Putamen (tissue), 1 donor: Measurements from ENCODE around the gene SEPTIN2.
A peak's percentile ranks its signal among the peaks of the same experiment; 100 is the strongest.
"Not testable (repeated sequence)": the region's sequence is repeated elsewhere in the genome, so short reads cannot be mapped to it uniquely, and the experiment has no call there.

Experiments
- DNase-seq: peaks from one replicate; pipeline ENCODE4 v3.0.0-alpha.2; 2016; ENCODE audit warnings: low spot score

The SEPTIN2 gene

DNA sequence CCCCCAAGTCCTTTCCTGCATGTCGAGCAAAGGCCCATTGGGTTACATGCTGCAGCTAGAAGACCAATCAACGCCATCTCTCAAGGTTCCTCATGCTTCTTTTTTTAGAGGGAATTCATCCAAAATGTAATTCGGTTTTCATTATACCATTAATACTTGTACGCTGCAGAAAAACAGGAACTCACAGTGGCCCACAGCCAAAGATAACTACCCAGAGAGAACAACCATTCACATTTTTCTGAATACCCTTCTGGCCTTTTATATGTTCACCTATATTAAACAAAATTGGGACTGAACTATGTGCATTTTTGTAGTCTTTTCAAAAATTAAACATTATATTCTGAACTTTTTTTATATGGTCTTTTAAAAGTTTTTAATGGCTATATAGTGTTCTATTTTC is 66.1 kb downstream of the SEPTIN2 start:
- DNase-seq: no peak

DNA sequence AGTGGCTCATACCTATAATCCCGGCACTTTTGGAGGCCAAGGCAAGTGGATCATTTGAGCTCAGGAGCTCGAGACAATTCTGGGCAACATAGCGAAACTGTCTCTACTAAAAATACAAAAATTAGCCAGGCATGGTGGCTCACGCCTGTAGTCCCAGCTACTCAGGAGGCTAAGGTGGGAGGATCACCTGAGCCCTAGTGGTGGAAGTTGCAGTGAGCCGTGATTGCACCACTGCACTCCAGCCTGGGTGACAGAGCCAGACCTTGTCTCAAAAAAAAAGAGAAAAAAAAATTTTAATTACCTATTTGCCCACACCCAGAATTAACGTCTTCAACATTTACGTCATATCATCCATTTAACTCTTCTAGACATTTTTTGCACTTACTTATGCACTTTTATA is 69.7 kb downstream of the SEPTIN2 start:
- DNase-seq: not testable (repeated sequence)

DNA sequence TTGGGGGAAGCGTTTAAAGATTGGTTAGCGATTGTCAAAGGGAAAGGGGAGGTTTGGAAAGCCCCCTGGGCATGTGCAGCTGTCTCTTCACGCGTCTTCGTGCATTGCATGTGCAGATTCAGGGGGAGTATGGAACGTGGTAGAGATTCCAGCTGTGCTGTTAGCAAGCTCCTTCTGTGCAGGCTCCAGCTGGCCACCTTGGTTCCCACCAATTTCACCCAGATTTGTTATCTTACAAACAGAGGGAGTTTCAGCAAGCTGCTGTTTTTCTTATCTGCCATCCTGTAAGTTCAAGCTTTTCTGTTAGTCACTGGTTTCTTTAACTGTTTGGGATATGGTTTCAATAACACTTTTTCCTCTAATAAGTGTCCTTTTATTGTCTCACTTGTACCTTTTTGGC is 70.8 kb downstream of the SEPTIN2 start:
- no peak for DNase-seq

DNA sequence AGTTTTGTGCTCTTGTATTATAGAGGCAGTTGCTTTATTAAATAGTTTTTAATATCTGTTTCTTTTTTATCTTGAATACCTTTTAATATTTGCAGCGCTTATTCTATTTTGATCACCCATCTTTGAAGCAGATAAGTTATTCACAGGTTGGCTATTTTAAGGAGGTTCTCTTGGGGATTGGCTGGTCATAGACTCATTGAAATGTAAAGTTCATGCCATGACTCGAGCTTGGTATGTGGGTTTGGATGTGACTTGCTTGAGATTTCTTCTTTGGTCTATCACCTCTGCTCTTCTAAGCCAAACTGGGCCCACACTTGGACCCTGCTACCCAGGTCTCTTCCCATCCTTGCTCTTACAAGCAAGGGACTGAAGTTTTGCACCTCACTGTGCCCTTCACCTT is 74.0 kb downstream of the SEPTIN2 start:
- DNase-seq: no peak

DNA sequence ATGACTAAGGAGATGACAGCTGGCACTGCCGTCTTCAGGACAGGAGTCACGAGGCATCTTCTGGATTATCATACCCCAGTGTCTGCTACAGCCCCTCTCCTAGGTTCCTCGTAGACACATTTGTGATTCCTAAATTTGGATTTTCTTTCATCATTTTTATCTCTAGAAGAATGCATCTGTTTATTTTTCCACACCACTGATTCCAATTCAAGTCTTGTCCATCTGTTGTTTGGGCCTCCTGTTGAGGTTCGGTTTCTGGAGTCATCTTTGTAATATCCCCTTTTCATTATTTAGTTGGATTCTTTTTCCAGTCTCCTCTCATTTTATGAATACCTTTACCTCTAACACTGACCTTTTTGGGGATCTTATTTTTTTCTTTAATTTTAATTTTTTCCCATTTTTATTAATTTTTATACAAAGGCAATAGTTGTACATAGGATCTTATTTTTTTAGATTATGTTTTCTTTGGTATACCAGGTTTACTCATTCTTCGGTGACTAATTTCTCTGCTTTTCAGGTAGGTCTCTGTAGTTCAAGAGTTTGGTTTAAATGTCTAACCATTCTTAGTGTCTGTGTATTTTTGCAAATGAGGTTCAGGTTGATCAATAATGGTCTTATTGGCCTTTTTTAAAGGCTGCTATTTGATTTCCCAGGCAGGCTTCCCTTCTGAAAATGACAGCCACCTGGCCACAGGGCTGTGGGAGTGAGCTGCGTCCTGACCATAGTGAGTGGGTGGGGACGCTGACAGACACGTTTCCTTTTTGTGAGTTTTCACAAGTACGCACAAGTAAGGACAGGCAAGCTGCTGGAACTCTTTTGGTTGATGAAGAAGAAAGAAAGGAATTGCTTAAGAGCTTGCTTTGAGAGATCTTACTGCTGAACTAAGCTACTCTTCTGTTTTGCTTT is 74.8 kb downstream of the SEPTIN2 start:
- DNase-seq: no peak

DNA sequence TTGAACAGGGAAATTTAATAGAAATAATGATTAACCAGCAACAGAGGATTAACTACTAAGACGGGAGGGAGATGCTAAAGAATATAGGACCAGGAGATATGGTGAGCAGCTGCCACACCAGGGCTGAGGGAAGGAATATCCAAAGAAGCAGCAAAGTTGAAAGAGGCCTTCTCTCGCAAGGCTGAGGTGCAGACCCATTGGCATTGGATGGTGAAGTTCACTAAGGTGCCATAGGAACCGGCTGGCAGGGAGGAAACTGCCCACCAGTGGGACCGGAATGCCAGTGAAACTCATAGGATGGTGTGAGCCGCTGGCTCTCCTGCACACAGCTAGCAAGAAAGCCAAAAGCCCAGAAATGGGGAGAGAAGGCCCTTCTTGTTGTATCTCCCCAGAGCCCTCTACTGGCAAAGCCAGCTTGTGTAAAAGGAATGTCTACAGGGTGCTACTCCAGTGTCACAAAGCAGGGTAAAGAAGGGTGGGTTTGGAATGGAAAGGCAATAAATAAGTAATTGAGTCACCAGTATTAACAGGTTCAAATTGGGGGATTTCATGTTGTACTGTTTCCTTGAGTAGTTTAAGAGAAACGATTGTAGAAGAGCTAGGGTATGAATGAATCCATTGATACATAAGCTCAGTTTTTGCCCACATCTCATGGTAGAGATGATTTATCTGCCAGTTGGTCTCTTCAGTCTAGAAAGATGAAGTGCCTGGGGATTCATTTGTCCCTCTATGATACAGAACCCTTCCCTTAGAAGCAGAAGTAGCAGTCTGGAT is 76.4 kb downstream of the SEPTIN2 start:
- DNase-seq: peak; percentile 54

DNA sequence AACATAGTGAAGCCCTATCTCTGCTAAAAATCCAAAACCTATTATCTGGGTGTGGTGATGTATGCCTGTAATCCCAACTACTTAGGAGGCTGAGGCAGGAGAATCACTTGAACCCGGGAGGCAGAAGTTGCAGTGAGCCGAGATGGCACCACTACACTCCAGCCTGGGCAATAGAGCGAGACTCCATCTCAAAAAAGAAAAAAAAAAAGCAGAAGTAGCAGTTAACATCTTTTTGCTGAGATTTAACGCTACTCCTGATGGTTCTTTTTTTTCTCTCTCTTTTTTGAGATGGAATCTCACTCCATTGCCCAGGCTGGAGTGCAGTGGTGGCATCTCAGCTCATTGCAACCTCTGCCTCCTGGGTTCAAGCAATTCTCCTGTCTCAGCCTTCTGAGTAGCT is 77.0 kb downstream of the SEPTIN2 start:
- DNase-seq: not testable (repeated sequence)

DNA sequence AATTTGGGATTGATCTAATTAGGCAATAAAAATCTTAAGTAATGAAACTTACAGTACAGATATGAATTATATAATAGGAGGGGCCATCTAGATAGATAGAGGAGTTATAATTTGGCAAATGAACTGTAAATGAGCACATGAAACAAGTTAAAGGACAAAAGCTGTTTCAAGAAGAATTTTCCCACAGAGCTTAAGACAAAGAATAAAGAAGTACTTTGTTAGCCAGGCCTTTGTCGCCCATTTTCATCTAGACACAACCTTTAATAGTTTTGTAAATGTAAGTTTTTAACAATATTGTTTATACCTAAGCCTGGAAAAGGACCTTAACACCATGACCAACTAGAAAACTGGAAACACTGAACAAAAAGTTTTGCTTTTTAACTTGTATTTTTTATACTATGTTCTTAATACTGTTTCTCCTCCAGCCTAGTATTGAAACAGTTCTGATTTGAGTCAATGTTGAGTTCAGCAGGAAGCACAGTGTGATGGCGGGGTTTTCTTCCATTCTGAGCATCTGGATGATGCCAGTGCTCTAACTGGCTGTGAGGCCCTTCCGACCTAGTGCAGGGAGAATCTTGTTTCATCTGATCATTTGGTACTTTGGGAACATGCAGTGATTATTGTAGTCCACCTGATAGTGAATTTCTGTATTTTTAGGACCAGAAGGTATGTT is 77.9 kb downstream of the SEPTIN2 start:
- DNase-seq: no peak

DNA sequence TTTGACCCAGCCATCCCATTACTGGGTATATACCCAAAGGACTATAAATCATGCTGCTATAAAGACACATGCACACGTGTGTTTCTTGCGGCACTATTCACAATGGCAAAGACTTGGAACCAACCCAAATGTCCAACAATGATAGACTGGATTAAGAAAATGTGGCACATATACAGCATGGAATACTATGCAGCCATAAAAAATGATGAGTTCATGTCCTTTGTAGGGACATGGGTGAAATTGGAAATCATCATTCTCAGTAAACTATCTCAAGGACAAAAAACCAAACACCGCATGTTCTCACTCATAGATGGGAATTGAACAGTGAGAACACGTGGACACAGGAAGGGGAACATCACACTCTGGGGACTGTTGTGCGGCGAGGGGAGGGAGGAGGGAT is 81.1 kb downstream of the SEPTIN2 start:
- DNase-seq: not testable (repeated sequence)

DNA sequence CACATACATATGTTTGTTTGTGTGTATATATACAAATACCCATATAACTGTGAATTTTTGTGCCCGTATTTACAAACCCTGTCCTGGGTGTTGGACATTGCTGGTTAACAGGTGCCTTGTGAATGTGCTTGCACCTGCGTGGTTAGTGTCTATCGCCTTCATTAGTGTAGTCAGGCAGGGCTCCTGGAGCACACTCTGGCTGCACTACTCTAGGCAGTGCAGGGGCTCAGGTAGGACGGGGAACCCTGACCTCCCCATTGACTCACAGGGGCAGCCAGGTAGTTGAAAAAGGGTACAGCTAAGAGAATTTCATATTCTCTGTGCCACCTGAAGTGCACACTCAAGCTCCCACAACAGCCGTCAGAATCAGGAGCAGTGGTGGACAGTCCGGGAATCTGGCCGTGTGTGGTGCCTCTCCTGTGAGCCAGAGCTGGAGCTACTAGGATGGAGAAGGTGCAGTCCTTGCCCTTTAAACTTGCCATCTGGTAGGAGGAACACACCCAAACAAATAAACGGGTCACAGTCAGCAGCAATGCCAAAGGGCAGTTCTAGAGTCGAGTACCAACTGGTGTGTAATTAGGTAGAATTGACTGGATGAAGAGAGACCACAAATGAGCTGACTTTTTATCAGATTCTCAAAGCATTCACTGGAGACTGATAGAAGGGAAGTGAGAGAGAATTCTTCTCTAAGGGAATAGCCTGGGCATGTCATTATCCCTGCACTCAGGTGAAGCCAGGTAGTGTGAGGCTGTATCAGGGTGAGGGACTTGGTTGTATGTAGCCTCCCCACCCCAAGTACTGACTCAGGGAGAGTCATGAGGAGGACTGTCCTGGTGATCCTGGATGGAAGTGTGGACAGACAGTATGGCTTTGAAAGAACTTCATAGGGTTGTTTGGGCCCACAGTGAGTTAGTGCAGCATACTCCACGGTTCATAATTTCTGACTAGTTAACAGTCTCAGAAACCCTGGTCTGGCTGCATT is 84.5 kb downstream of the SEPTIN2 start:
- no peak for DNase-seq
